ENCODE measurements around the gene KCNJ4.
A peak's percentile ranks its signal among the peaks of the same experiment; 100 is the strongest.

KCNJ4 gene

GRCh38 chr22:38436629-38437395, 18.2 kb downstream of the KCNJ4 start:
- Histone ChIP-seq H3K27me3 (ENCODE audit: insufficient read depth, low read length) (no peaks in the 10 kb centered on the region), H3K9ac (ENCODE audit: low read depth, low read length) (no peak overlapping the region), H3K27ac (ENCODE audit: low read depth, low read length) (no peak overlapping the region), H3K4me1 (ENCODE audit: insufficient read depth, low read length) (no peaks in the 10 kb centered on the region; the same call in 1 of the 2 replicates), H3K36me3 (ENCODE audit: insufficient read depth, low read length) (no peaks in the 10 kb centered on the region), H3K9me3 (ENCODE audit: insufficient read depth, low read depth, low read length) (no peaks in the 10 kb centered on the region), H3K4me3 (ENCODE audit: low read length) (no peak overlapping the region)
- 89% methylated on average over 15 of the region's 15 CpGs for WGBS

GRCh38 chr22:38435965-38436364, 19.0 kb downstream of the KCNJ4 start:
- no peak overlapping the region for H3K9ac ChIP-seq (ENCODE audit: low read depth, low read length)
- no peaks in the 10 kb centered on the region for H3K9me3 ChIP-seq (ENCODE audit: insufficient read depth, low read depth, low read length)
- WGBS = 72% methylated on average over 4 of the region's 4 CpGs
- no peak overlapping the region for H3K27ac ChIP-seq (ENCODE audit: low read depth, low read length)
- no peaks in the 10 kb centered on the region for H3K27me3 ChIP-seq (ENCODE audit: insufficient read depth, low read length)
- H3K4me3 ChIP-seq (ENCODE audit: low read length) = no peak overlapping the region
- H3K36me3 ChIP-seq (ENCODE audit: insufficient read depth, low read length) = no peaks in the 10 kb centered on the region
- peaks cover 5% of the 10 kb centered on the region; the same call in 1 of the 2 replicates for H3K4me1 ChIP-seq (ENCODE audit: insufficient read depth, low read length)

- Histone ChIP-seq H3K4me1 (ENCODE audit: insufficient read depth, low read length) (peaks cover 5% of the 10 kb centered on the region; the same call in 1 of the 2 replicates), H3K36me3 (ENCODE audit: insufficient read depth, low read length) (no peaks in the 10 kb centered on the region), H3K27me3 (ENCODE audit: insufficient read depth, low read length) (no peaks in the 10 kb centered on the region), H3K9me3 (ENCODE audit: insufficient read depth, low read depth, low read length) (no peaks in the 10 kb centered on the region), H3K4me3 (ENCODE audit: low read length) (no peak overlapping the region), H3K9ac (ENCODE audit: low read depth, low read length) (no peak overlapping the region), H3K27ac (ENCODE audit: low read depth, low read length) (no peak overlapping the region)
- 85% methylated on average over 4 of the region's 4 CpGs for WGBS
Observed at GRCh38 chr22:38435010-38435409, 20.0 kb downstream of the KCNJ4 start.

- Histone ChIP-seq H3K36me3 (ENCODE audit: insufficient read depth, low read length) (no peaks in the 10 kb centered on the region), H3K9me3 (ENCODE audit: insufficient read depth, low read depth, low read length) (no peaks in the 10 kb centered on the region), H3K9ac (ENCODE audit: low read depth, low read length) (no peak overlapping the region), H3K27me3 (ENCODE audit: insufficient read depth, low read length) (no peaks in the 10 kb centered on the region), H3K4me1 (ENCODE audit: insufficient read depth, low read length) (peaks cover 5% of the 10 kb centered on the region; the same call in 1 of the 2 replicates), H3K27ac (ENCODE audit: low read depth, low read length) (no peak overlapping the region), H3K4me3 (ENCODE audit: low read length) (no peak overlapping the region)
- 84% methylated on average over 8 of the region's 8 CpGs for WGBS
Observed at GRCh38 chr22:38433871-38434270, 21.1 kb downstream of the KCNJ4 start.

- no peak overlapping the region for H3K27ac ChIP-seq (ENCODE audit: low read depth, low read length)
- WGBS = 100% methylated on average over 1 of the region's 1 CpG
- H3K9me3 ChIP-seq (ENCODE audit: insufficient read depth, low read depth, low read length) = no peaks in the 10 kb centered on the region
- peaks cover 5% of the 10 kb centered on the region; the same call in 1 of the 2 replicates for H3K4me1 ChIP-seq (ENCODE audit: insufficient read depth, low read length)
- H3K36me3 ChIP-seq (ENCODE audit: insufficient read depth, low read length) = no peaks in the 10 kb centered on the region
- no peak overlapping the region for H3K9ac ChIP-seq (ENCODE audit: low read depth, low read length)
- H3K4me3 ChIP-seq (ENCODE audit: low read length) = no peak overlapping the region
- H3K27me3 ChIP-seq (ENCODE audit: insufficient read depth, low read length) = no peaks in the 10 kb centered on the region
Observed at GRCh38 chr22:38432264-38432663, 22.7 kb downstream of the KCNJ4 start.

- Histone ChIP-seq H3K27ac (ENCODE audit: low read depth, low read length) (peak overlapping the region; percentile 6; the same call in 1 of the 2 replicates), H3K9me3 (ENCODE audit: insufficient read depth, low read depth, low read length) (no peaks in the 10 kb centered on the region), H3K4me1 (ENCODE audit: insufficient read depth, low read length) (peaks cover 5% of the 10 kb centered on the region; the same call in 1 of the 2 replicates), H3K27me3 (ENCODE audit: insufficient read depth, low read length) (no peaks in the 10 kb centered on the region), H3K36me3 (ENCODE audit: insufficient read depth, low read length) (no peaks in the 10 kb centered on the region), H3K9ac (ENCODE audit: low read depth, low read length) (no peak overlapping the region), H3K4me3 (ENCODE audit: low read length) (no peak overlapping the region)
- WGBS = 80% methylated on average over 12 of the region's 12 CpGs
Observed at GRCh38 chr22:38431266-38432010, 23.6 kb downstream of the KCNJ4 start.

- H3K4me3 ChIP-seq (ENCODE audit: low read length) = no peak overlapping the region
- no peak overlapping the region for H3K27ac ChIP-seq (ENCODE audit: low read depth, low read length)
- H3K27me3 ChIP-seq (ENCODE audit: insufficient read depth, low read length) = no peaks in the 10 kb centered on the region
- H3K4me1 ChIP-seq (ENCODE audit: insufficient read depth, low read length) = 0 out of 2 replicates have a peak, but pooled peaks cover 5% of the 10 kb centered on the region
- WGBS = 85% methylated on average over 16 of the region's 16 CpGs
- H3K9ac ChIP-seq (ENCODE audit: low read depth, low read length) = no peak overlapping the region
- H3K9me3 ChIP-seq (ENCODE audit: insufficient read depth, low read depth, low read length) = no peaks in the 10 kb centered on the region
- H3K36me3 ChIP-seq (ENCODE audit: insufficient read depth, low read length) = no peaks in the 10 kb centered on the region
Observed at GRCh38 chr22:38429499-38430068, 25.4 kb downstream of the KCNJ4 start.

- Histone ChIP-seq H3K9me3 (ENCODE audit: insufficient read depth, low read depth, low read length) (no peaks in the 10 kb centered on the region), H3K27me3 (ENCODE audit: insufficient read depth, low read length) (no peaks in the 10 kb centered on the region), H3K27ac (ENCODE audit: low read depth, low read length) (no peak overlapping the region), H3K4me3 (ENCODE audit: low read length) (no peak overlapping the region), H3K4me1 (ENCODE audit: insufficient read depth, low read length) (peaks cover 11% of the 10 kb centered on the region; the same call in 1 of the 2 replicates), H3K9ac (ENCODE audit: low read depth, low read length) (no peak overlapping the region), H3K36me3 (ENCODE audit: insufficient read depth, low read length) (no peaks in the 10 kb centered on the region)
- 86% methylated on average over 2 of the region's 2 CpGs for WGBS
Observed at GRCh38 chr22:38428714-38429113, 26.3 kb downstream of the KCNJ4 start.

- Histone ChIP-seq H3K9me3 (ENCODE audit: insufficient read depth, low read depth, low read length) (no peaks in the 10 kb centered on the region), H3K9ac (ENCODE audit: low read depth, low read length) (no peak overlapping the region), H3K4me1 (ENCODE audit: insufficient read depth, low read length) (peaks cover 16% of the 10 kb centered on the region), H3K27me3 (ENCODE audit: insufficient read depth, low read length) (no peaks in the 10 kb centered on the region), H3K4me3 (ENCODE audit: low read length) (no peak overlapping the region), H3K36me3 (ENCODE audit: insufficient read depth, low read length) (no peaks in the 10 kb centered on the region), H3K27ac (ENCODE audit: low read depth, low read length) (no peak overlapping the region)
- 96% methylated on average over 31 of the region's 31 CpGs for WGBS
Observed at GRCh38 chr22:38427940-38428339, 27.1 kb downstream of the KCNJ4 start.

- H3K9ac ChIP-seq (ENCODE audit: low read depth, low read length) = no peak overlapping the region
- H3K36me3 ChIP-seq (ENCODE audit: insufficient read depth, low read length) = no peaks in the 10 kb centered on the region
- H3K27me3 ChIP-seq (ENCODE audit: insufficient read depth, low read length) = no peaks in the 10 kb centered on the region
- H3K4me3 ChIP-seq (ENCODE audit: low read length) = no peak overlapping the region
- no peaks in the 10 kb centered on the region for H3K9me3 ChIP-seq (ENCODE audit: insufficient read depth, low read depth, low read length)
- WGBS = 97% methylated on average over 36 of the region's 36 CpGs
- H3K4me1 ChIP-seq (ENCODE audit: insufficient read depth, low read length) = peaks cover 20% of the 10 kb centered on the region
- H3K27ac ChIP-seq (ENCODE audit: low read depth, low read length) = no peak overlapping the region
Observed at GRCh38 chr22:38427465-38427864, 27.5 kb downstream of the KCNJ4 start.

GRCh38 chr22:38426628-38427027, 28.4 kb downstream of the KCNJ4 start:
- 88% methylated on average over 17 of the region's 17 CpGs for WGBS

More at GRCh38 chr22:38426628-38427027, 28.4 kb downstream of the KCNJ4 start:
- Histone ChIP-seq H3K9me3 (ENCODE audit: insufficient read depth, low read depth, low read length) (no peaks in the 10 kb centered on the region), H3K9ac (ENCODE audit: low read depth, low read length) (no peak overlapping the region), H3K36me3 (ENCODE audit: insufficient read depth, low read length) (no peaks in the 10 kb centered on the region), H3K27me3 (ENCODE audit: insufficient read depth, low read length) (no peaks in the 10 kb centered on the region), H3K27ac (ENCODE audit: low read depth, low read length) (no peak overlapping the region), H3K4me1 (ENCODE audit: insufficient read depth, low read length) (peaks cover 21% of the 10 kb centered on the region), H3K4me3 (ENCODE audit: low read length) (no peak overlapping the region)
